GM08714 (cell line): ENCODE data around the gene DAPL1.

Experiments
- H3K4me3 ChIP-seq: fragments of 200-500 bp; sonication (Bioruptor generic); 2 replicates; pipeline ENCODE4 v1.5.1; 2014; ENCODE audit warnings: mild to moderate bottlenecking, low read length, inconsistent platforms
- ZNF274 ChIP-seq: IDR thresholded peaks from 2 replicates; pipeline ENCODE4 v1.6.1; 2012; ENCODE audit warnings: mild to moderate bottlenecking, low read depth, low read length

Gene DAPL1

DNA sequence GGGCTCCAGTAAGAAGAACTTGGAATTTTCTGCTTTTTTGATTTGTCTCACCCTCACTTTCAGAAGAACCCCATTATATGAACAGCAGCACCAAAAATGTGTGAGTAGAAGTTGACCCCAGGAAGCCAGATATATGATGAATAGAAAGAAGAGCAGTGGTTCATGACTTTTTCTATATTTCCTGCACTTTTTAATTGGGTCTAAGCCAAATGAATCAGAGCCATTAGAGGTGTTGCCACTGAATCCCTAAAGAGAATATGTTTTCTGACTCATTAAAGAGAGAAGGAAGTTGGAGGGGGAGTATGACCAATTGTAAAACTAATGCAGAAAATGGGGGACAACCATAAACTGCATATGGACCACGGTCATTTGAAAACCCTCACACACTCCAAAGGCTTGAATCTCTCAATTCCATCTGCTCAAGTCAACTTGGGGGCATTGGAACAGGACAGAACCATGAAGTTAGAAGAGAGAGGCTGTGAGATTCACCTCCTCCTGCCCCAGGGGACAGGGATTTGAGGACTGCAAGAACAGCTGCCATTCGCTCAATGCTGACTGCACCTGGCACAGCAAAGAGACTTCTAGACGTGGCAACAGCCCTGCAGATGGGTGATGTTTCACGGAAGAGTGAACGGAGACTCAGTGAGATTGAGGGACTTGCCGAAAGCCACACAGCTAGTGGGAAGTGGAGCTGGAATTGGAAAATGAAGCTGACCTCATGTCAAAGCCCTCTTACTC lies 3.0 kb downstream of the DAPL1 start:
- no peak overlapping the region for H3K4me3 ChIP-seq
- TF ChIP-seq ZNF274: no peak

DNA sequence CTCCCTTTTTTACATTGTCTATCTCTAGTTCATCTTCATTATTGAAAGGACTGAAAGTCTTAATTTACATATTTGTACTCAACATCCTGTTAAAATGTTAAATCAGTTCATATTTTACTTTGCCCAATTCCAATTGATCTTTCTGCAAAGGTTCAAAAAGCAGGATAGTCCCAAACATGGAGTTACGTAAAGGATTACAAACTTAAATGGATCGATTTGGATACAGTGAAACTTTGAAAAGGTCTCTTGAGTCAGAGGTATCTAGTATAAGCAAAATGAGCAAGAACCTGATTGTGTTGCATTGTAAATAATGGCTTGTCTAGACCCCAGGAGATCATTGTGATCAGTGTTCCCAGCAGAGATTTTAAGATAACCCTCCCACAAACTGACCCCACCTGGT lies 4.1 kb downstream of the DAPL1 start:
- no peak overlapping the region for H3K4me3 ChIP-seq
- TF ChIP-seq ZNF274: no peak

DNA sequence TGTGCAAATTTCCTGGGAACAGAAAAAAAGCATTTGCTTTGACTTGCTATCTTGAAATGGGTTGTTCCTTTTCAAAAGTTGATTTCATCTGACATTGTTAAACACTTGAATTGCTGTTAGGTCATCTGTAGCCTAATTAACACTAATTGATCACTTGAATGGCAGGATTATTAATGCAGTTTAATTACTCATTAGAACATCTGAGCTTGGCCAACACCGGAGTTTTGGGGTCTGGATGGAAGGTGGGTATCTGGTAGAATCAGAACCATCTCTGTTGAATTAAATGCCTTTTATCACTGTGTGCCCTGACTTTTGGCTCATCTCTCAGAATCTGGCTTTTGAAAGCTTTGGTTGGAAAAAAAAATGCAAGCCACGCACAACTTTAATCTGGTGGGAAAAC lies 8.4 kb downstream of the DAPL1 start:
- H3K4me3 ChIP-seq: no peak overlapping the region
- no peak for TF ChIP-seq ZNF274

DNA sequence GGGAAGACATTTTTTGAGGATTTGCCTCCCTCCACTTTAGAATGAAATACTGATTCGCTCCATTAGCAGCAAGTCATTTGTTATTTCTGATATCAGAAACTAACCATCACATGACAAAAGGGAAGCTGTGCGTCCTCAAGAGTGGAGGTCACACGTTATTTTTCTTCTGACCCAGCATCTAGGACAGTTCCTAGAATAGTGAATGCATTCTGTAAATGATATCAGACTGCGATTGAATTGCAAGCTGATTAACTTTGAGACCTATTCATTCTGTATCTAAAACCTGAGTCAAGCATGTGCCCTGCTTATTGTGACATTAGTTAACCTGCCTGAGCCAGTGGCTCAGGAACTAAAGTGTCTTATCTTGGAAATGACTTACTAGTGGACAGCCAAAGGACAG lies 10.1 kb downstream of the DAPL1 start:
- no peak overlapping the region for H3K4me3 ChIP-seq
- no peak for TF ChIP-seq ZNF274

DNA sequence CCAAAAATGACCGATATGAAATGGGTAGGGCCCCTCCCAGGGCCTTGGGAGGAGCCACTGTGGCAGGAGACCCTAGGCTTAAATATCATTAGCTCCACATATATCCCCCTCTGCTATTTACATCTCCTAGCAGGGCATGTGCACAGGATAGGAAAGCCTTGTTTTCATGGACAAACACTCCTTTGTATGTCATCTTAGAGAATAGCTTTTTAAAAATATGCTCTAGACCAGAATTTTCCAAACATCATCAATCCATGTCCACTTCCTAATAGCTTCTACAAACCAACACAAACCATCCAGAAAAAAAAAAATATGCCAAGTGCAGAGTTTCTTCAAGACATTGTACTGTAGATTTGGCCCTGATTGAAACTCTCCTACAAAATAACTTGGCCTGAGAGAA lies 10.8 kb downstream of the DAPL1 start:
- no peak overlapping the region for H3K4me3 ChIP-seq
- no peak for TF ChIP-seq ZNF274

DNA sequence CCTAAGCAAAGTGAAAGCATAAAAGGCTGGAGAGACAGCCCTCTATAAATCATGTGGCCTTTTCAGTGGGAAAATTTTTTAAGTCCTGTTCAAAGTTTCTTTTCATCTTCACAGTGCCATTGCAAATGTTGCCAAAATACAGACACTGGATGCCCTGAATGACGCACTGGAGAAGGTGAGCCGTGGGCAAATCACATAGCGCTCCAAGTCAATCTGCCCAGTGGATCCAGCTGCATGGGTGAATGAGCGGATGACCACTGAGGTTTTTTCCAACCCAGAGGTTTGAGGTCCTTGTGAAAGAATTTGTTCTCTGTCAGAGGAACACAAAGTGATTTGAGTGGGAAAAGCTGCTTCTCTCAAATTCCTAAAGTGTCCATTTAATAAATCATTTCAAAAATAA lies 11.8 kb downstream of the DAPL1 start:
- no peak for TF ChIP-seq ZNF274
- no peak overlapping the region for H3K4me3 ChIP-seq

DNA sequence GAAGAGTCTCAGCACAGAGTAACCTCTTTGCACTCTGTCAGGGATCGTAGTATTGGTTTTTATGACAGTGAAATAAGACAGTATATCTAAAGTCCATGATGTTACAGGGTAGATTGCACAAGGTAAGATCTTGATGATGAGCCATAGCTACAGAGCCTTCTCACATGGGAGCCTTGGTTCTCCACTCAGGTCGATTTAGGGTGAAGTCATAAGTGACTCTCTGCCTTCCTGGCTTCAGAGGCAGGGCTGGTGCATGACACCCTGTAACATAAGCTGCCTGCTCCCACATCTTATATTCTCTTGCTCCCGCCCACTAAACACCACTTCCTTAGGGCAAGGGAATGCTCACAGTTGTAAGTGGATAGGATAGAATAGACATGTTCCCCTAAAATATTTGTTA lies 13.3 kb downstream of the DAPL1 start:
- TF ChIP-seq ZNF274: no peak
- H3K4me3 ChIP-seq: no peak overlapping the region

DNA sequence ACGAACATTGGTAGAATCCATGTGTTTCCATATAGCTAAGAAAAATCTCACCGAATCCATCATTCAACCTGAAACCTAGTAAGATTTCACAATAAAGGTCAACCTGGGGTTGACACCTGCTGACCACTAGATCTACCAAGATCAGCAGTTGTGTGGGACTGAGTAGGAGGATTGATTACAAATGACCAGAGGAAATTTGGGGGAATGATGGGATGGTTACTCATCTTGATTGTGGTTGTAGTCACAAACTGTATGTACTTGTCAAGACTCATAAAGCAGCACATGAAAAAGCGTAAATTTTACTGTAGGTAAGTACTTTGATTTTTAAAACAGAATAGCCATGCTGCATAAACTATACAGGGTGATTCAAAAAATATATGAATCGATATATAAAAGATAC lies 14.7 kb downstream of the DAPL1 start:
- H3K4me3 ChIP-seq: no peak overlapping the region
- no peak for TF ChIP-seq ZNF274

DNA sequence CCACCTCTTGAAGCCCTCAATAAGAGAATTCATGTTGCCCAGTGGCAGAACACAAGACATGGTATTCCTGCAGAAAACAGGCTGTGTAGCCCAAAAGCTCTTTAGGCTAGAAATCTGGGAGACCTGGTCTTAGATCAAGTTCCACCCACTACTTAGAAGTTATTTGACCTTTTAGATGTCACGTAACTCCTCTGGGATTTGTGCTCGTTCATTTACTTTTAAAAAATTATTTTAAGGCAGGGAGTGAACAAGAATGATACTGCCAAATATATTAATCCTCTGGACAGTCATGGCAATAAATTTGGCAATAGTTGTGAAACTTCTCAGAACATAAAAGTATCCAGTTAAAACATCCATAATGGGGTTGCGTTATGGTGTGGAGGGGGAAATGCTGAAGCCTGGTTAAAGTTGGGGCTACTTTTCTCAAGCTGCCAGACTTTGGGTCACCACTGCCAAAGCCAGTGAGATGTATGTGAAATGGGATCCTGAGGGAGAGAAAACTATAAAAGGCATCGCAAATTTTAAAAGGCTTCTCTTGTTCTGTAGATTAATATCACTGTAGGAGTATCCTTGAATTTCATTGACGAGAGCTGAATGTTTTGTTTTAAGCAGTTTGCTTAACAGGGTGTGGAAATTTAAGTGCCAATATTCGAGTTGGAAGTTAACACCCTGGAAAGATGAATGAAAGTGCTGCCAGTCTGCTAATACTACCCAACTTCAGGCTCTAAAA lies 15.8 kb downstream of the DAPL1 start:
- no peak for TF ChIP-seq ZNF274
- no peak overlapping the region for H3K4me3 ChIP-seq

DNA sequence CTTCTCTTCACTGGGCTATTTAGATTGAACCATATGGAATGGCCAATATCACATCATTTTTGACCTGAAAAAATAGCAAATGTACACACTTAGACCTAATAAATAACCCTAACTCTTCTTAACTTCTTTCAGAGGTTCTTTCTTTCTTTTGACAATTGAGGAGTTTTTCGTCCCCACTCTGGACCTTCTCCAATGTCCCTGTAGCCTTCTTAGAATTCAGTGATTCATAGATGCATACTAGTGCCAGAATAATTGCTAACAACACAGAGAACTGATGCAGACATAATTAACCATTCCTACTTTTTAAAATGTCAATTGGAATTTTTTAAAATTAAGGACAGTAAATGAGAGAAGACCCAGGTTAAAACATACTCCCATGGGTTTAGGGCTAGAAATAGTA lies 20.0 kb downstream of the DAPL1 start:
- H3K4me3 ChIP-seq: no peak overlapping the region
- TF ChIP-seq ZNF274: no peak

DNA sequence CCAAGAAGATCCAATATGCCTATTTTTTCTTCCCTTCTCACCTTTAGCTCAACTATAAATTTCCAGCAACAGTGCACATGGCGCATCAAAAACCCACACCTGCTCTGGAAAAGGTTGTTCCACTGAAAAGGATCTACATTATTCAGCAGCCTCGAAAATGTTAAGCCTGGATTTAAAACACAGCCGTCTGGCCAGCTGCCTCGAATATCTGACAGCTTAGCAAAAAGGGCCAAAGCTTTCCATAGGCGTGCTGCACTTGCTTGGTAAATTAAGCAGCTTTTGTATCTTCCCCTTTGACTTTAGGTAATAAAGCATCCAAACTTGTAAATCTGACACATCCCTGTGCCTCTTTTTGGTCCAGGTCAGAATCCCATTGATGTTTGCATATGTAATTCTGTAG lies 20.5 kb downstream of the DAPL1 start:
- no peak overlapping the region for H3K4me3 ChIP-seq
- TF ChIP-seq ZNF274: no peak

DNA sequence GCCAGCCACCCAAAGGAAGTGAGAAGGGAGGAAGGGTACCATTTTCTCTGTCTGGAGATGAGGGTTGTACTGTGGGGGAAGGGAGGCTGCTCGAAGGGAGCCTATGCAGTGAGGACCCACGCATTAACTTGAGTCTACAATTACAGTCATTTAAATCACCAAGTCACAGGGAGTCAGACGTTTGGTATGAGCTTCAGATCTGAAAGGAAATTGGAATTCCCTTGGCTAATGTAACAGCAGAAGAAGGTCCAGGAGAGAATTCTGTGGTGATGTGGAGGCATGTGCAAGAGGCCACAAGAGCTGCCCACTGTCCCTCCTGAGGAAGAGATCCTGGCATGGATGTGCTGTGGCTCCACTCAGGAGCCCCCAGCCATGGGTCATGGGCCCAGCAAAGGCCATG lies 22.5 kb downstream of the DAPL1 start:
- TF ChIP-seq ZNF274: no peak
- no peak overlapping the region for H3K4me3 ChIP-seq

DNA sequence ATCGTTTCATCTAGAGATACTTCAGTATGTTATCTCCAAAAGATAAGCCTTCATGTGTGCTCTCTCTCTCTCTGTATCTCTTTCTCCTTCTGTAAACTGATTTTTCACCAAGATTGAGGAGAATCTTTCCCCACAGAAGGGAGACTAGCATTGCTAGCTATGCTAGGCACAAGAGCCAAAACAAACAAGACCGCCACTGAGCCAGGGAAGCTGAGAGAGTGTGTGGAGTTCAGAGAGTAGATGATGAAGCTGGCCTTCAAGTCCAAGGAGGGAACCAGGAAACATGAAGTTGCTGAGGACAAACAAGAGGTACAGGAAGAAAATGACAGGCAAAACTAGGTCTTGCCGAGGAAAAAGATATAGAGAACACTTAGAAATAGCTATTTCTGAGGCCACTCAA lies 23.4 kb downstream of the DAPL1 start:
- TF ChIP-seq ZNF274: no peak
- no peak overlapping the region for H3K4me3 ChIP-seq

DNA sequence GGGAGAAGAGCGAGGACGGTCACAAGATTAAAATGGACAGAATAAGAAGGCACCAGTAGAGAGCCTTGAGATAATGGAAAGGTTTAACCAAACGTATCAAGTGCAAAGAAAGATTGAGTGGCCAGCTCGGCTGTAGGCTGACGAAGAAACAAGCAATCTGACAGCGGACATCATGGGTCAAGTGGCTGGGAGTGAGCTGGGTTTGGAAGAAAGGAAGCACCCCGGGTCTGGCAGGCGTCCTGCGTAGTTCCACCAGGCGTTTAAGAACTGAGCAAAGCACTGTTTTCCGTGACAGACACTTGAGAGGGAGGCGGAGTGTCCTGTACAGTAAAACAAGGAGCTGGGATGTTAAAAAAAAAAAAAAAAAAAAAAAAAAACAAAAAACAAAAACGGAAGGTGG lies 27.1 kb downstream of the DAPL1 start:
- no peak for TF ChIP-seq ZNF274

DNA sequence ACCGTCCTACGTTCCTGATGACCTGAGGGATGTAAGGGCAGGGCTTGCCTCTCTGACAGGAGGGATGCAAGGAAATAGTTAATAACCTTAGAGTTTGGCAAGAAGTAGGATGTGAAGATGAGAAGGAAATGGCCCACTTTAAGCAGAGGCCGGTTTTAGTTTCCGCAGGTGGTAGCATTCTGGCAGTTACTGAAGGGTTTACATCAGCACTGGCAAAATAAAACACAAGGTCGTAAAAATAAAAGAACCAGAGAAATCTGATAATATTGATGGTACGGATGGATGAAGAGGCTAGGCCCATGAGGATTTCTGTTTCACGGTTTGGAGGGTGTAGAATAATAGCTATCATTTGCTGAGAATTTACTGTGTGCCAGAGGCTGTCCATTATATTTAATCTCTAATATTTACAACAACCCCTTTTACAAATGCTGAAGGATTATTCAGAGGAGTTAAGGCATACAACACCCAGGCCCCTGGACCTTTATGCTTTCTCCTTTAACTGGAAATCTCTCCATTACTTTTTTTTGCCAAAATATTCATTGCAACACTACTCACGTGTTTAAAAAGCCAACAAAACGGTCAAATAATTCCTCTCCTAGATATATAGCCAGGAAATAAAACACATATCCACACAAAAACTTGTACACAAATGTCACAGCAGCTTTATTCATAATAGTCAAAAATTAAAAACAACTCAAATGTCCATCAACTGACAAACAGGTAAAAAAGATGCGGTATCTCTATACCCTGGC lies 28.5 kb downstream of the DAPL1 start:
- no peak overlapping the region for H3K4me3 ChIP-seq
- TF ChIP-seq ZNF274: no peak

More for the DNA sequence above, 27.1 kb downstream of the DAPL1 start:
- H3K4me3 ChIP-seq: no peak overlapping the region
